CD4-positive, alpha-beta T cell (primary cell): Measurements from ENCODE around the gene PGC. TPM values are rescaled to one million over a fixed set of nuclear protein-coding genes. Genes with fewer than 3 reads are reported as not detected.

Source experiments
- ATAC-seq: fragments of 200-7000 bp; cut with Tn5 transposase; one replicate; pipeline ENCODE4 v1.10.0; 2022; ENCODE audit warnings: mild to moderate bottlenecking; ENCODE audit not compliant: poor library complexity
- CTCF ChIA-PET: fragments of 350-600 bp; sonication (Branson Sonifier 250); formaldehyde crosslinking; loops from one replicate; lab custom pipeline; 2021; ENCODE audit warnings: antibody characterized with exemption, inconsistent platforms; lab: Charles Lee
- POLR2A ChIA-PET: fragments of 350-600 bp; sonication (Branson Sonifier 250); formaldehyde crosslinking; loops from one replicate; lab custom pipeline; 2021; ENCODE audit warnings: antibody characterized with exemption, inconsistent platforms; lab: Charles Lee
- DNase-seq, 14 experiments: peaks; one replicate each; pipeline ENCODE4 v3.0.0-alpha.2; 2013 to 2020; ENCODE audit warnings: mixed read lengths in 2 of 14
- H3K27ac ChIP-seq, 2 donors: one replicate each; pipeline versions ENCODE4 v1.5.1 to v1.7.0; 2013; ENCODE audit warnings: low read length in 2 of 2, low read depth in 1 of 2, mild to moderate bottlenecking in 1 of 2
- H3K27me3 ChIP-seq, 2 experiments: 1 replicate in 1 of 2; 2 replicates in 1 of 2; pipeline versions ENCODE4 v1.6.1 to v1.7.0; 2013; ENCODE audit warnings: low read length in 2 of 2, control low read depth in 1 of 2, mild to moderate bottlenecking in 1 of 2, moderate library complexity in 1 of 2; ENCODE audit not compliant: insufficient read depth in 2 of 2, control insufficient read depth in 1 of 2
- H3K36me3 ChIP-seq: one replicate; pipeline ENCODE4 v1.6.1; 2013; ENCODE audit warnings: low read length, control low read depth; ENCODE audit not compliant: insufficient read depth
- H3K4me1 ChIP-seq: one replicate; pipeline ENCODE4 v1.6.1; 2013; ENCODE audit warnings: low read length, control low read depth; ENCODE audit not compliant: insufficient read depth
- H3K4me3 ChIP-seq: one replicate; pipeline ENCODE4 v1.5.1; 2013; ENCODE audit warnings: mild to moderate bottlenecking, low read length, moderate library complexity
- H3K9me3 ChIP-seq, 2 experiments: 1 replicate in 1 of 2; 2 replicates in 1 of 2; pipeline versions ENCODE4 v1.6.1 to v1.7.0; 2013; ENCODE audit warnings: low read length in 2 of 2, mild to moderate bottlenecking in 2 of 2, control low read depth in 1 of 2, moderate library complexity in 1 of 2; ENCODE audit not compliant: control insufficient read depth in 1 of 2, insufficient read depth in 1 of 2
- H3K27ac Mint-ChIP-seq: one replicate; pipeline ENCODE4 v1.8.0; 2020; ENCODE audit warnings: mixed read lengths
- H3K27me3 Mint-ChIP-seq: one replicate; pipeline ENCODE4 v1.8.0; 2021; ENCODE audit warnings: mixed read lengths
- H3K36me3 Mint-ChIP-seq: one replicate; pipeline ENCODE4 v1.8.0; 2021; ENCODE audit warnings: low read depth, mixed read lengths
- H3K4me1 Mint-ChIP-seq: one replicate; pipeline ENCODE4 v1.8.0; 2021; ENCODE audit warnings: low read depth, mixed read lengths
- H3K4me3 Mint-ChIP-seq: one replicate; pipeline ENCODE4 v1.8.0; 2020; ENCODE audit warnings: mild to moderate bottlenecking, mixed read lengths
- H3K9me3 Mint-ChIP-seq: one replicate; pipeline ENCODE4 v1.8.0; 2020; ENCODE audit warnings: mixed read lengths
- intact Hi-C, 2 experiments: fragments of 100-400 bp; cut with DNase I in 1 of 2; cut with micrococcal nuclease in 1 of 2; formaldehyde crosslinking; loops; one replicate each; pipeline versions ENCODE4 v1.15.1 to v1.9.0; 2023 to 2025; cut with DNase I, micrococcal nuclease
- total RNA-seq, 174 experiments: library from RNA in 2 of 174; stranded (reverse) in 2 of 174; gene quantifications; one replicate each; pipeline ENCODE4 v1.2.3 and lab custom pipeline; 2021 to 2026
- TF ChIP-seq, protein P1 (sequence below): fragments of 200-600 bp; IDR thresholded peaks from one replicate; pipeline ENCODE4 v1.8.0; 2022; ENCODE audit warnings: antibody characterized with exemption, mild to moderate bottlenecking

PGC gene
- total RNA-seq, 2 experiments from 2014 or later = not detected

GRCh38 chr6:41774841-41775240 is 27.6 kb upstream of the PGC start:
- DNase-seq (no peak), ATAC-seq (no peak)
- ChIA-PET CTCF (interaction anchor here (2.6 kb wide), 1 partner anchor 13 kb away, joined by 13 read pairs; the partner anchor contains the start of gene TOMM6), POLR2A (no interaction called here)
- Histone ChIP-seq H3K4me1 (peaks cover 10% of the 10 kb centered on the region), H3K27ac (no peak overlapping the region), H3K36me3 (peaks cover 56% of the 10 kb centered on the region), H3K27me3 (no peaks in the 10 kb centered on the region), H3K9me3 (no peaks in the 10 kb centered on the region), H3K4me3 (no peak overlapping the region)
- Mint-ChIP-seq H3K4me3 (no peak overlapping the region), H3K36me3 (peaks cover 47% of the 10 kb centered on the region), H3K27ac (no peak overlapping the region), H3K9me3 (no peaks in the 10 kb centered on the region), H3K4me1 (peaks cover 14% of the 10 kb centered on the region), H3K27me3 (peaks cover 2% of the 10 kb centered on the region)
- intact Hi-C loops = loop anchor here in 1 of 2 experiments (5.0 kb wide), 1 partner anchor 1912 kb away; the partner anchor contains the start of gene MRPS18A
- TF ChIP-seq, protein P1, sequence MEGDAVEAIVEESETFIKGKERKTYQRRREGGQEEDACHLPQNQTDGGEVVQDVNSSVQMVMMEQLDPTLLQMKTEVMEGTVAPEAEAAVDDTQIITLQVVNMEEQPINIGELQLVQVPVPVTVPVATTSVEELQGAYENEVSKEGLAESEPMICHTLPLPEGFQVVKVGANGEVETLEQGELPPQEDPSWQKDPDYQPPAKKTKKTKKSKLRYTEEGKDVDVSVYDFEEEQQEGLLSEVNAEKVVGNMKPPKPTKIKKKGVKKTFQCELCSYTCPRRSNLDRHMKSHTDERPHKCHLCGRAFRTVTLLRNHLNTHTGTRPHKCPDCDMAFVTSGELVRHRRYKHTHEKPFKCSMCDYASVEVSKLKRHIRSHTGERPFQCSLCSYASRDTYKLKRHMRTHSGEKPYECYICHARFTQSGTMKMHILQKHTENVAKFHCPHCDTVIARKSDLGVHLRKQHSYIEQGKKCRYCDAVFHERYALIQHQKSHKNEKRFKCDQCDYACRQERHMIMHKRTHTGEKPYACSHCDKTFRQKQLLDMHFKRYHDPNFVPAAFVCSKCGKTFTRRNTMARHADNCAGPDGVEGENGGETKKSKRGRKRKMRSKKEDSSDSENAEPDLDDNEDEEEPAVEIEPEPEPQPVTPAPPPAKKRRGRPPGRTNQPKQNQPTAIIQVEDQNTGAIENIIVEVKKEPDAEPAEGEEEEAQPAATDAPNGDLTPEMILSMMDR = no peak

DNA sequence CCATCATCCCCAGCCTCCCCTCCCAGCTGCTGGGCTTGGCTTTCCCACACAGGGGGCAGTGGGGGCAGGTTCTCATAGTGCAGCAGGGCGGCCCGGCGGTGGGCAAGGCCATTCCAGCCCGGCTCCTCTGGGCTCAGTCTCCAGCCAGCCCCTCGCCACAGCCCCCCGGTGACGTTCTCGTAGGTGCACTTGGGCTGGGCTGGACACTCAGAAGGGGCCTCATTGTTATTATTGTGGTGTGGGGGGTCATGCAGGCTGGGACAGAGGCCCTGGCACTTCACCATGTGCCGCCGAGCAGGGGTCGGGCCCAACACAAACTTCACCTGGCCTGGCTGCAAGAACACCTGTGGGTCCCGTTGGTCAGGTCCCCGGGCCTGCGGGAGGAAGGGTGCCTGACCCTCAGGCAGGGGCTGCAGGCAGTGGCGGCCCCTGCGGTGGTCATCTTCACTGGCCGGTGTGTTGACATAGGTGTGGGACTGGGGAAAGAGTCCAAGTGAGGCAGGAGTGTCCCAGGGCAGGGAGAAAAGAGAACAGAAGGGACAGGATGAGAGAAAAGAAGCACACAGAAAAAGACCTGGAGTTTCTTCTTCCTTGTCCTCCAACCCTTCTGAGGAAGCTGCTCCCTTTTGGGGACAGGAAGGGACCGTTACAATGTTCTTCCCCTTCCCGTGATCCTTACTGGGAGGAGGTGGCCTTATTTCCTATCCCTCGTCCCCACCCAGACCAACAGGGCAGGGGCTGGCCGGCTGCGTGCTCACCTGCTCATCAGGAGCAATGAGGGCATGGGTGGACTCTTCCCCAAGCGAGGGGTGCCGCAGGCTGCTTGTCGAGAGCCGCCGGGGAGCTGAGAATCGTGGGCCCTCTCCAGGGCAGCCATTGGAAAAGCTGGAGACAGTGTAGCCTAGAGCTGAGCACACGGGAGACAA is 24.1 kb upstream of the PGC start:
- Histone ChIP-seq H3K27ac (no peak overlapping the region), H3K4me1 (peaks cover 5% of the 10 kb centered on the region), H3K4me3 (no peak overlapping the region), H3K9me3 (no peaks in the 10 kb centered on the region), H3K27me3 (no peaks in the 10 kb centered on the region), H3K36me3 (peaks cover 48% of the 10 kb centered on the region)
- no peak overlapping the region for H3K27ac Mint-ChIP-seq
- no peaks in the 10 kb centered on the region for H3K27me3 Mint-ChIP-seq
- ATAC-seq (no peak), DNase-seq (no peak)
- no peaks in the 10 kb centered on the region for H3K4me1 Mint-ChIP-seq
- CTCF ChIA-PET = no interaction called here
- no peaks in the 10 kb centered on the region for H3K9me3 Mint-ChIP-seq
- no peak overlapping the region for H3K4me3 Mint-ChIP-seq
- peaks cover 41% of the 10 kb centered on the region for H3K36me3 Mint-ChIP-seq
- TF ChIP-seq, protein P1 = no peak
- POLR2A ChIA-PET = no interaction called here
- intact Hi-C loops = no loop called here

DNA sequence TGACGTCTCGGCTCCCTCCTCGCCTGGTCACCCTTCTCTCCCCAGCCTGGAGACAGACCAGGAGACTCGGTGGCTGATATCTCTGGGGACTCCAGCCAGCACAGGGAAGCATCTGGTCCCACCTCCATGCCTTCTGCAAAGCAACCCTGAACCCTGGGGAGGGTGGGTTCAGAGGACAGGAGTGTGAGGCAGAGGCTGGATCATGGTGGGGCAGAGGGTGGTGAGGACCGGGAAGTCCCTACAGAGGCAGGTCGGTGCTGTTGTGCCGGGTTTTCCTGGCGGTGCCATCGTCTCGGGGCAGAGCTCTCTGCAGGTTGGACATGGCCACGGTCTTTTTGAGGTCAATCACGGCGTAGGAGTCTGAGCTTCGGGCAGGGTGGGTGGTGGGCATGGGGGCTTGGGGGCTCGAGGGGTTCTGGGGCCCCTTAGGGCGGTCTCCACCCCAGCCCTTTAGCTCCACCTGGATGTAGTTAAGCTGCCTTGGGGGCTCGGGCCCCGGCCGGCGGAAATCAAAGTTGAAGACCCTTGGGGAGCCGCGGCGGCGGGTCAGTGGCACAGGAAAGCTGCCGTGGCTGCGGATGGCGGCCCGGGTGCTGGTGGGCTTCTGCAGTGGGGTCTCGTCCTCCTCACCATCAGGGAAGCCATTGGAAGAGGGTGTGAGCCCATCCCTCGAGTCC is 23.3 kb upstream of the PGC start:
- Mint-ChIP-seq H3K27me3 (no peaks in the 10 kb centered on the region), H3K9me3 (no peaks in the 10 kb centered on the region), H3K27ac (no peak overlapping the region), H3K36me3 (peaks cover 38% of the 10 kb centered on the region), H3K4me3 (no peak overlapping the region), H3K4me1 (no peaks in the 10 kb centered on the region)
- ATAC-seq (no peak), DNase-seq (no peak)
- Histone ChIP-seq H3K36me3 (peaks cover 46% of the 10 kb centered on the region), H3K4me1 (peaks cover 5% of the 10 kb centered on the region), H3K9me3 (no peaks in the 10 kb centered on the region), H3K27me3 (no peaks in the 10 kb centered on the region), H3K27ac (no peak overlapping the region), H3K4me3 (no peak overlapping the region)
- TF ChIP-seq, protein P1 = no peak
- intact Hi-C loops = no loop called here
- POLR2A ChIA-PET = no interaction called here
- CTCF ChIA-PET = no interaction called here
